Measurements from ENCODE around the gene GRIK3.

Gene GRIK3

GRCh38 chr1:36971852-36972618 is 62.3 kb downstream of the GRIK3 start:
- H3K4me1 ChIP-seq (ENCODE audit: insufficient read depth, insufficient read length) = peaks cover 6% of the 10 kb centered on the region
- TF ChIP-seq YY1 (IDR thresholded peaks at IDR 0.05; ENCODE audit: insufficient read depth, insufficient read length) = no peak
- no peak for TF ChIP-seq SUZ12 (IDR thresholded peaks at IDR 0.05; ENCODE audit: extremely low read depth, insufficient read depth, insufficient read length)
- no peak for TF ChIP-seq ZNF274 (IDR thresholded peaks at IDR 0.05; ENCODE audit: low read depth, low read length)
- no peaks in the 10 kb centered on the region for H3K36me3 ChIP-seq (ENCODE audit: insufficient read depth, insufficient read length, low read length)
- H3K27me3 ChIP-seq (ENCODE audit: insufficient read depth, insufficient read length) = no peaks in the 10 kb centered on the region
- no peak overlapping the region for H3K9ac ChIP-seq (ENCODE audit: insufficient read length, low read depth)
- no peak overlapping the region for H3K4me3 ChIP-seq (ENCODE audit: insufficient read length, low read depth)
- no peaks in the 10 kb centered on the region for H3K9me3 ChIP-seq (ENCODE audit: insufficient read depth, low read length)
- no peak for DNase-seq (ENCODE audit: low read depth, low spot score)

- no peak for TF ChIP-seq ZNF274 (IDR thresholded peaks at IDR 0.05; ENCODE audit: low read depth, low read length)
- TF ChIP-seq YY1 (IDR thresholded peaks at IDR 0.05; ENCODE audit: insufficient read depth, insufficient read length) = no peak
- TF ChIP-seq SUZ12 (IDR thresholded peaks at IDR 0.05; ENCODE audit: extremely low read depth, insufficient read depth, insufficient read length) = no peak
- Histone ChIP-seq H3K4me3 (ENCODE audit: insufficient read length, low read depth) (no peak overlapping the region), H3K9me3 (ENCODE audit: insufficient read depth, low read length) (no peaks in the 10 kb centered on the region; the same call in 1 of the 2 replicates), H3K4me1 (ENCODE audit: insufficient read depth, insufficient read length) (peaks cover 6% of the 10 kb centered on the region), H3K9ac (ENCODE audit: insufficient read length, low read depth) (no peak overlapping the region), H3K36me3 (ENCODE audit: insufficient read depth, insufficient read length, low read length) (no peaks in the 10 kb centered on the region), H3K27me3 (ENCODE audit: insufficient read depth, insufficient read length) (no peaks in the 10 kb centered on the region)
- peak; percentile 6 for DNase-seq (ENCODE audit: low read depth, low spot score)
These were observed 65.6 kb downstream of the GRIK3 start for GRCh38 chr1:36968730-36969129.

- Histone ChIP-seq H3K9me3 (ENCODE audit: insufficient read depth, low read length) (no peaks in the 10 kb centered on the region; the same call in 1 of the 2 replicates), H3K4me1 (ENCODE audit: insufficient read depth, insufficient read length) (peaks cover 6% of the 10 kb centered on the region), H3K27me3 (ENCODE audit: insufficient read depth, insufficient read length) (no peaks in the 10 kb centered on the region), H3K4me3 (ENCODE audit: insufficient read length, low read depth) (no peak overlapping the region), H3K9ac (ENCODE audit: insufficient read length, low read depth) (no peak overlapping the region), H3K36me3 (ENCODE audit: insufficient read depth, insufficient read length, low read length) (no peaks in the 10 kb centered on the region)
- no peak for TF ChIP-seq ZNF274 (IDR thresholded peaks at IDR 0.05; ENCODE audit: low read depth, low read length)
- TF ChIP-seq YY1 (IDR thresholded peaks at IDR 0.05; ENCODE audit: insufficient read depth, insufficient read length) = no peak
- TF ChIP-seq SUZ12 (IDR thresholded peaks at IDR 0.05; ENCODE audit: extremely low read depth, insufficient read depth, insufficient read length) = no peak
- DNase-seq (ENCODE audit: low read depth, low spot score) = peak; percentile 35
These were observed 68.1 kb downstream of the GRIK3 start for GRCh38 chr1:36966242-36966641.

GRCh38 chr1:36965275-36966159 is 68.8 kb downstream of the GRIK3 start:
- Histone ChIP-seq H3K9ac (ENCODE audit: insufficient read length, low read depth) (no peak overlapping the region), H3K9me3 (ENCODE audit: insufficient read depth, low read length) (no peaks in the 10 kb centered on the region; the same call in 1 of the 2 replicates), H3K4me3 (ENCODE audit: insufficient read length, low read depth) (no peak overlapping the region), H3K4me1 (ENCODE audit: insufficient read depth, insufficient read length) (peaks cover 6% of the 10 kb centered on the region), H3K36me3 (ENCODE audit: insufficient read depth, insufficient read length, low read length) (no peaks in the 10 kb centered on the region), H3K27me3 (ENCODE audit: insufficient read depth, insufficient read length) (no peaks in the 10 kb centered on the region)
- DNase-seq (ENCODE audit: low read depth, low spot score) = no peak
- TF ChIP-seq YY1 (IDR thresholded peaks at IDR 0.05; ENCODE audit: insufficient read depth, insufficient read length) = no peak
- no peak for TF ChIP-seq SUZ12 (IDR thresholded peaks at IDR 0.05; ENCODE audit: extremely low read depth, insufficient read depth, insufficient read length)
- TF ChIP-seq ZNF274 (IDR thresholded peaks at IDR 0.05; ENCODE audit: low read depth, low read length) = no peak

GRCh38 chr1:36964830-36965229 is 69.5 kb downstream of the GRIK3 start:
- Histone ChIP-seq H3K4me1 (ENCODE audit: insufficient read depth, insufficient read length) (peaks cover 6% of the 10 kb centered on the region), H3K4me3 (ENCODE audit: insufficient read length, low read depth) (no peak overlapping the region), H3K9ac (ENCODE audit: insufficient read length, low read depth) (no peak overlapping the region), H3K27me3 (ENCODE audit: insufficient read depth, insufficient read length) (no peaks in the 10 kb centered on the region), H3K9me3 (ENCODE audit: insufficient read depth, low read length) (no peaks in the 10 kb centered on the region; the same call in 1 of the 2 replicates), H3K36me3 (ENCODE audit: insufficient read depth, insufficient read length, low read length) (no peaks in the 10 kb centered on the region)
- no peak for DNase-seq (ENCODE audit: low read depth, low spot score)
- TF ChIP-seq YY1 (IDR thresholded peaks at IDR 0.05; ENCODE audit: insufficient read depth, insufficient read length) = no peak
- no peak for TF ChIP-seq ZNF274 (IDR thresholded peaks at IDR 0.05; ENCODE audit: low read depth, low read length)
- no peak for TF ChIP-seq SUZ12 (IDR thresholded peaks at IDR 0.05; ENCODE audit: extremely low read depth, insufficient read depth, insufficient read length)

- TF ChIP-seq ZNF274 (IDR thresholded peaks at IDR 0.05; ENCODE audit: low read depth, low read length) = no peak
- no peak for TF ChIP-seq YY1 (IDR thresholded peaks at IDR 0.05; ENCODE audit: insufficient read depth, insufficient read length)
- no peak for TF ChIP-seq SUZ12 (IDR thresholded peaks at IDR 0.05; ENCODE audit: extremely low read depth, insufficient read depth, insufficient read length)
- Histone ChIP-seq H3K4me1 (ENCODE audit: insufficient read depth, insufficient read length) (no peaks in the 10 kb centered on the region), H3K27me3 (ENCODE audit: insufficient read depth, insufficient read length) (no peaks in the 10 kb centered on the region), H3K9ac (ENCODE audit: insufficient read length, low read depth) (no peak overlapping the region), H3K36me3 (ENCODE audit: insufficient read depth, insufficient read length, low read length) (no peaks in the 10 kb centered on the region), H3K9me3 (ENCODE audit: insufficient read depth, low read length) (no peaks in the 10 kb centered on the region; the same call in 1 of the 2 replicates), H3K4me3 (ENCODE audit: insufficient read length, low read depth) (no peak overlapping the region)
- DNase-seq (ENCODE audit: low read depth, low spot score) = no peak
These were observed 71.3 kb downstream of the GRIK3 start for GRCh38 chr1:36963006-36963405.

Measured in NT2/D1 (cell line).